Renal pelvis (tissue), 4 donors: ENCODE measurements around the gene C10orf90. TPM values are rescaled to one million over a fixed set of nuclear protein-coding genes. Genes with fewer than 3 reads are reported as not detected.

Experiments used
- DNase-seq: peaks from one replicate; pipeline ENCODE4 v3.0.0-alpha.2; 2013
- polyA plus RNA-seq, 3 donors: library from polyadenylated mRNA; unstranded; fragments of 120-200 nt; gene quantifications; one replicate each; pipeline ENCODE4 v1.2.1, GENCODE V29; 2013; ENCODE audit not compliant: insufficient read length in 3 of 3

Gene C10orf90
- polyA plus RNA-seq, 3 donors = 0.56 to 0.83 (median 0.76) TPM

DNA sequence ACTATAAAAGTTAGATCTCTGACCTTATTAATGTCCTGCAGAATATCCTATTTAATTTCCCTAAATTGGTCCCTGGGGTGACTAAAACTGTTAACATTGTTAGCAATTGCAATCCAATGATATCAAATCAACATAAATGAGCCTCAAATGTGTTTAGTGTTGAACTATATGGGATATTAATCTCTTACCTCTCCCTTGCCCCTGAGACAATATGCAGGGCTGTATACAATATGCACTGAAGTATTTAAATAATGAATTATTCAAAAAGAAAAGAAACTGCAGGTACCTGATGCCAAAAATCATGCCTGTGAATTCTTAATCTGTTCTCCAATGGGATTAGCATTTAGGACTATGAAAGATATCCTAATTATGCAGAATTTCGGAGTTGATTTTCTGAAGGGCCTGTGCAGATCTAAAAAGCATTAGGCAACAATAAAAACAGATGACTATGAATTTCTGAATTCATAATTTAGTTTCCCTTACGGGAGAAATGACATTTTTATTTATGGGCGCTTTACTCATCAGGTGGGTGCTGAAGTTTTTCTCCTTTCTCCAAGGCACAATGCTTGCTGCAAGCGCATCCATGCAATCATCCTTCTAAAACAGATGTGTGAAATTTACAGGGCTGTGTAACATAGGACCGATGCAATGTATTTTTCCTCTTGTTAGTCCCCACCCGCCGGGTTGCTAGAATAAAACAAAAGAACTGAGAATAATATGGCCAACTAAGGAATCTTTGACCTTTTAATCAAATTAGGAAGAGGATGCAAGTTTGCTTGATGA lies 5.4 kb upstream of the C10orf90 start:
- DNase-seq = no peak

DNA sequence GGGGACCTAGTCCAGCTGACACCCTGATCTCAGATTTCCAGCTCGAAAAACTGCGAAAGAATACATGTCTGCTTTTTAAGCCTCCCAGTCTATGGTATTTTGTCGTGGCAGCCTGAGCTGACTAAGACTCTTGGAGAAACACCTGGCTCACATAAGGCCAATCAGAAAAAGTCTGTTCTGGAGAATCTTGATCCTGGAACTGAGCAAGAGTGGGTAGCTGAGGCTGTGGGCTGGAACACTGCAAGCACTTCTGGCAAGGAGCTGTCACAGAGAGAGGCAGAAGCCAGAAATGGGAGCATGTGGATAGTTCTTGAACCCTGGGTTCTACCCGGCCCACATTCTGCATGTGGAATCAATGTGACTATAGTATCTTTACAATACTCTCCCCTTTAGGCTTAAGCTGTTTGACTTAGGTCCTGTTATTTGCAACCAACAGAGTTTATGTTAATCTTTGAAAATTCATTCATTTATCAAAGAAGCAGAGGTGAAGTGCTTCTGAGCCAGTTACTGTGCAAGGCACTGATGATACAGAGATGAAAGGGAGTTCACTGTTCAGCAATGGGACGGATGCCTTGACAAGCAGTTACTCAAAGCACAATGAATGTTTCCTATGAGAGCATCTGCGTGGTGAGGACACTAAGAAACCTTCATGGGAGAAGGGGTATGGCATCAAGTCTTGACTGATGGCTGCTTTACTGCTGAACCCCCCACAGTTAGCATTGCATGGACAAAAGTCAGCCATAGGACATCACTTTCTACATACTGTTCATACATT lies 4.4 kb upstream of the C10orf90 start:
- no peak for DNase-seq

DNA sequence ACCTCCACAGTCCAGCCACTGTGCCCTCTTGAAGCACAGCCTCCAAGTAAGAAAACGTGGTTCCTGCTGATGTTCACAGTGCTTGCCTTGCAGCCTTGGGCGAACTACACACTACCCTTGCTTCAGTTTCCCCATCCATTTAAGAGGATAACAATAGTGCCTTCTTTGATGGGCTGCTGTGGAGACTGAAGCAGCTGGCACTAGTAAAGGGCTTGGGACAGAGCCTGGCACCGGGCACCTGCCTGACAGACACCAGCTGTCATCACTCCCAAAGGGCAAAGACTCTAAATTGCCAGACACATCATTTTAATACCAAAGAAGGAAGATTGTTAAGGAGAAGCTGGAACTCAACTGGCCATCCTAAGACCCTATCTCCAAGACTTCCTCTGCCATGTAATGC lies 3.1 kb upstream of the C10orf90 start:
- no peak for DNase-seq

DNA sequence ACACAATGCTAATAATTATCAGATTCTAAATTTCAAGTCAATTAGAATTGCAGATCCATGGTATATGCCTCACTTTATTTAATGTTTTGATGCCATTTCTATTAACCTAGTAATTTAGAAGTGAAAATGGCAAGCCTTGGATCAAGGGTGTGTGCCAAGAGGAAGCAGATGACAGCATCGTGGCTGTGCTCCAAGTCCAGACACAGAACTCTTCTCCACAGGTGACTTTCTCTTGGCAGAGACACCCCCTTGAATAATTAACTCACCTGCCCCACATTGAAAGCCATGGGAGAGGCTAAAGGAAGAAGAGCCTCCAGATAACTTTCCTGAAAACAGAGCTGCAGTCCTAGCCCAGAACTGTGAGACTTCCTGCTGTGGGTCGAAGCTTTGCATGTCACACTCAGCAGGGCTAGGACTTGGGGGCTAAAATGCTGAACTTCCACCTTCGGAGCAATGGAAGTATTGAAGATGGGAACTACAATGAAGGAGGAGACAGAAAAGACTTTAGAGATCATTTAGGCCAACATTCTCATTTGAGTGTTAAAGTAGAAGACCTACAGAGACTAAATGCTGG lies 996 bp upstream of the C10orf90 start:
- DNase-seq = no peak

DNA sequence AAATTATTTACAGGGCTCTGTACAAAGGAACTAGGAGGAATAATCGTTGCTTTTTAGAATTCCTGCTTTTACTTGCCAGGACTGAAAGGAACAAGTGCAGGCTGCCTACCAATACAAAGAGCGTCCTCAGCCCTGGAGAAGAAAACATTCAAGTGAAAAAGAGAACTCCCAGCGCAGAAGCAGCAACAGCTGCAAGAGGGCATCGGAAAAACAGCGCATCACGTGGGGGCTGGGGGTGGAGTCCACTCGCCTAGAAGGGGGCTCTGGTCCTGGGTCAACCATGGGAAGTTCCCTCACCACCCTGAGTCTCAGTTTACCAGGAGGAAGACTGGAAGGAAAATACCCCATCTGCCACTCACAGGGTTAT lies 385 bp upstream of the C10orf90 start:
- no peak for DNase-seq

DNA sequence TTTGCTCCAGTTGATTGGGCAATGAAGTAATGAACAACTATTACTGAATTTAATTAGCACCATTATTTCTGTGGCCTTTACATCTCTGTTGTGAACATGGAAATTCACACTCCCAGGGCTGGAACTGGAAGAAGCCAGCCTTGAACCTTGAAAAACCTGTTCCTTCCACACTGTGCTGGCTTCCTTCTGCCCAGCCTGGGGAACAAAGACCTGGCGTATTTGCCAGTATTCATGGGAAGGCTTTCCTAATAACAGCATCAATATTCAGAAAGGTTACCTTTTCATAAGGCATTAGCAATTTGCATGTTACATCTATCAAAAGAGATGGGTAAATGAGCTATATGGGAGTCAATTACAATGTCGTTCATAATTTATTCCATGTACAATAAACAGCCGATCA lies 1.3 kb downstream of the C10orf90 start:
- DNase-seq = no peak

DNA sequence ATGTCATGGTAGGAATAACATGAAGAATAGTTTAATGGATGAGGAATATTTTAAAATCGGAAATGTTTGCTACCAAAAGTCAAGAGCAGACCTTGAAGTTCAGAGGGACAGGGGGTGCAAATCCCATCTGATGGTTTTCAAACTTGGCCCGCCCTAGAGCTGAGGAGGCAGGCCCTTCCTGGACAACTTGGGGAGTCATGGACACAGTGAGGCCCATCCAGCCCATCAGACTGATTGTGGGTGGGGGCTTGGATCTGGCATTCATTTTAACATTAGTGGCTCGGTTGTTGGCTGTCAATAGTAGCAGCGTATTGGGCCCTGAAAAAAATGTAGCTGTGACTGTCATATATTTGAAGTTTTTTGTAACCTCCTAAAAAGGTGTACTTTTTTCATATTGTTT lies 2.0 kb downstream of the C10orf90 start:
- DNase-seq = no peak

DNA sequence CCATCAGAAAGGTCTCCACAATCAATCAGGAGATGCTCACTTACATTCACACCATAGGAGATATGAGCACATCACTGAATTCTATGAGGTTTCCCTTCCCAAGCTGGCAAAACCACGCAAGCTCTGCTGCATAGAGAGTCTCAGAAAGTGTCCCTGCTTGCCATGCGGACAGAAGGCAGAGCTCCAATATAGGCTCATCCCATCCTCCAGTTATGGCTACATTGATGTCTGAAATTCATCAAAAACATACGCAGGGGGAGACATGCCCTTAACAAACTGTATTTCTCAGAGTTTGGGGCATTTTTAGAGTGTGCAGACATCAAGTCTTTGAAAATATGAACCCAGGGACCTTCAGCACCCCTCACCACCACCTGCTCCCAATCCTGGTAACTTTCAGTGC lies 2.9 kb downstream of the C10orf90 start:
- no peak for DNase-seq

DNA sequence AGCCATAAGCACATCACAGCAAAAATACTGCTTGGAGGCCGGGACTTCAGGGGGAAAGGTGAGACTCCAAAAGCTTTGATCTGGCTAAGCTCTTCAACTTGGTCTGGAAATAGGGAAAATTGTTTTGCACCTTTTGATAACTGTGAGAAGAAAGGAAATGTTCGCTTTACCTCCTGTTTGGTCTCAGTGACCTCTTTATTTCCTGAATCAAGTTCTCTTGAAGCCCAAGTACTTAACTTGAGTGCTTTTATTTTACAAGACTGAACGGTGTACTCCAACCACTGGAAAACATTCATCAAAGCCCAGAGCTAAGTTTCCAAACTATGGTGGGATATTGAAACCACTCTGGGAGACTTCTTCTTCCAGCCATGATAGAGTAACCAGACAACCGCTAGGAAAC lies 5.3 kb downstream of the C10orf90 start:
- no peak for DNase-seq

DNA sequence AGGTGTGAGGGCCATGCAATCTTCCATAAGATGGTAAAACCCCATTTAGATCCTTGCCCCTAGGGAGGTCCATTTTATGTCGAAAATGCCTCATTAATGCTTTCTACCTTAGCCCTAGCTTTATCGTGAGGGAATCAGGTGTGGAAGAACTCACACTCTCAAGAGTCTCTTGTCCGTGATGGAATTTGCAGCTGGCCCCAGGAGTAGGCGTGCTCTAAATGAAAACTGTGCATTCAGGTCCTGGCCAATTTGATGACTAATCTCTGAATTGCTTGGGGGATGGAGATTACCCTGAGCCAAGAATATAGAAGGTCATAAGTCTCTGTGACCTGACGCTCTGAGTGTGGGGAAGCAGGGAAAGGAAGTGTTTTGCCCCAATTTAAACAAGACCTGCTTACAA lies 6.6 kb downstream of the C10orf90 start:
- DNase-seq = no peak

DNA sequence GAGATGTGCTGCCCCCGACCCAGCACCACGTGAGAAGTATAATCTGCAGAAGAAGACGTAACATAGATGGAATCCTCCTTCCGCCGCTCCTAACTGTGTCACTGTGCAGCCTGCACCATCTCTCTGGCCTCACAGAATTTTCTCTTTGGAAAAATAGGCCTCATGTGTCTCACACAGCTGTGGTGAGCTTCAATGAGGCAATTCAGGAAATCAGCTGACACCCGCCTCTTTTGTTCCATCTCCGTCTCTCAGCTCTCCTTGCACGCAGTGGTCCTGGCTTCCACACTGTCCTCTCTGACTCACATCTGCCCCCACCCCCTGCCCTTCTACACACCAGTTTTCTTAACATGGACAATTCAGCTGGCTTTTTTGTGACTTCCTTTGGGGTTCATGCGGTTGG lies 7.2 kb downstream of the C10orf90 start:
- DNase-seq = no peak

DNA sequence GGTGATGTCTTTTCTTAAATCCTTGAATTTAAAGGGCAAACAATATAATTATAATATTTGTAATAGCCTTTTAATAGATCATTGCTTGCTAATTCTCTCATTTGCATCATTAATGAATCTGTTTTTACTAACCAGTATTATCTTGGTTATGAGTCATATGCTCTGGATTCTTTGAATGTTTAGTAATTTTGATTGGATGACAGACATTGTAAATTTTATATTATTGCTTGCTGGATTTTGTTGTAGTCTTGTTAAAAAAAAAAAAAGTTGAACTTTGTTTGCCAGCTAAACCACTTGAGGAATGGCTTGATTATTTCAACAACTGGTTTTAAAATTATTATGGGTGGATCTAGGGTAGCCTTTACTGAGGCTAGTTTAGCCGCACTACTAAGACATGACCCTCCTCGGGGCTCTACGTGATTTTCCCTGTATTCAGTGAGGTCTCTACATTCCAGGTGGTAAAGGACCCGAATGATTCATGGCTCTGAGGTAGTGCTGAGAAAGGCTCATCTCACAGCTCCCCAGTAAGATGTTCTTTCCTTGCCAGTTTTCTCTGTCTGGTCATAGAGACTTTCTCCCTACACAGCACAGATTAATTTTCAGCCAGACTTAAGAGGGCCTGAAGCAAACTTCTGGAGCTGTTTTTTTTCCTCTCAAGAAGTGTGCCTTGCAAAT lies 8.5 kb downstream of the C10orf90 start:
- DNase-seq = no peak

DNA sequence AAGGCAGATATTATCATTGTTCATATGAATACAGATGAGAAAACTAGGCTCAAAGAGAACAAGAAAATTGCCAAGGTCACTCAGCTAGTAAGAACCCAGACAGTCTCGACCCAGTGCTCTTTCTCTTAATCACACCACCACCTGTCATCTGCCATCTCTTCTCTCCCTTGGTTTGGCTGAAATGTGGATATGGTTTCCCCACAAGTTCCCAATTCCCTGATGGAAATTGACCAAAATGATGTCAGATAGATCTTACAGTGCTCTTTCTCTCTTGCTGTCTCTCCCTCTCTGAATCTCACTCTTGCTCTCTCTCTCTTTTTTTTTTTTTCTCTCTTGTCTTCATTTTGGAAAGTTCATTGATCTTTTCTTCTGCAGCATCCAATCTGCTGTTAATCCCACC lies 9.1 kb downstream of the C10orf90 start:
- no peak for DNase-seq

DNA sequence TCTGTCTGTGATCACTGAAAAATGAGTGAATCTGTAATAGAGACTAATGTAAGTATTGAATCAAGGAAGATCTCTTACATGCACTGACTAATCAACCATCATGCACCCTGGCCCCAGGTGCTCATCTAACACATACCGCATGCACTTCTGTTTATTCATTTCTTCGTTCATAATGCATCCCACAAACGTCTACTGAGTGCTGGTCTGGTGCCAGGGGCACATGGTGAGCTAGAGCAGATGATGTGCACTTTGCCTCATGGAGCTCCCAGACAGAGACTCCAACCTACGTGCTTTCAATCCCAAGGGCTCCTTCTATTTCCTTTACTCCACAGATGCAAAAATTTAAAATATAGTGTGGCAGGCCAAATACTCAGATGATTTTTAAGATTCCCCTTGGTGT lies 10.7 kb downstream of the C10orf90 start:
- no peak for DNase-seq

DNA sequence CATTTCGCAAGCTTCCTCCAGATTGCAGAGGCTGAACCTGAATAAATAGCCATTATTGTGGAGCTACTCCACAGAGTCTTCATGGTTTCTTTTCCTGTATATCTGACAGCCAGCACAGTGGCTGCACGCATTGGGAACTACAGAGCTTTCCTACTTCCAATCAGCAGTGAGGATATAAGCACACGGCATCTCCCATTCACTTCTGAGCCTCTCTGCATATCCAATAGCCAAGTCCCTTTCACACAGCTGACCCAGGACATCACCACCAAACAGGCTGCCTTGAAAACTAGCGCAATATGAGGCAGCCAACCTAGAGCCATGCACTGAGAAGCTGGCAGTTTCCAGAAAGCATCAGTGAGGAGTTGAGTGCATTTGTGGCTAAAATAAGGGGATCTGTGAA lies 11.6 kb downstream of the C10orf90 start:
- no peak for DNase-seq

DNA sequence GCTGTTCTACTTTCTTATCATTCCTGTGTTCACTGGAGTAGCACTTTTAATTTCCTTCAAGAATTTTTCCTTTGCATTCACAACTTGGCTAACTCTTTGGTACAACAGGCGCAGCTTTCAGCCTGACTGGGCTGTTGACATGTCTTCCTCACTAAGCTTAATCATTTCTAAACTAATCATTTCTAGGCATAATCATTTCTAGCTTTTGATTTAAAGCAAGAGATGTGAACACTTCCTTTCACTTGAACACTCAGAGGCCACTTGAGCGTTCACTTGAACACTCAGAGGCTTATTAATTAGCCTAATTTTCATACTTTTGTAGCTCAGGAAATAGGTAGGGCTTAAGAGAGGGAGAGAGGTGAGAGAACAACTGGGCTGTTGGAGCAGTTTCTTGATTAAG lies 15.9 kb downstream of the C10orf90 start:
- no peak for DNase-seq

DNA sequence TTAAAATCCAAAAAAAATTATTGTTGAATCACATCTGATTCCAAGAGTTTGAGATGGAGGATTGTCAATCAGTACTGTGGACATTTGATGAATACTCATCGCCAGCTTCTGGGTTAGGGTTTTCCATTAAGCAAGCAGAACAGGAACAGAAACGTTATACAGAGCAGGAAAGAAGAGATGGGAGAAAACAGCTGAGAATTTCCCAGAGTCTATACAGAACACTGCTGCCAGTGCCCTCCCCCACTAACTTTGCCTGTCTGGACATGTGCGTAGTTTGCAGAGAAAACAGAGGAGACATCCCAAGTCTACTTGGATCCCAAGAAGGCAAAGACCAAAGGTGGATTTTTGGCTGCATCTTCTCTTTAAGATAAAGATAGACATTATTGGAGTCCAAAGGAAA lies 19.0 kb downstream of the C10orf90 start:
- no peak for DNase-seq

DNA sequence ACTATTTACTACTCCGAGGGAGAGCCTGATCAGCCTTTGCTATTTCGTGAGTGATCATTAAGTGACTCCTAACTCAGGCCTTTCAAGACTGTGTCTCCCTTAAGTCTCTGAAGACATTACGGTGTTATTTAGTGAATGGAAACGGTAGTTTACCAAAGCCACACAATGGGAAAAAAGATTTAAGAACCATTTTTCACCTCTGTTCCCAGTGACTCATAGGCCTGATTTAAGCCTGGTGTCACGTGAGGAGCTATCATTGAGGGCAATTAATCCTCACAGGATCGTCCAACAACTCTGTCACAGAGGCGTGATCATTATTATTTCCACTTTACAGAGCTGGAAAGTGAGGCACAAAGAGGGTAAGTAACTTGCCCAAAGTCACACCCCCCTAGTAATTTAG lies 20.3 kb downstream of the C10orf90 start:
- DNase-seq = no peak

DNA sequence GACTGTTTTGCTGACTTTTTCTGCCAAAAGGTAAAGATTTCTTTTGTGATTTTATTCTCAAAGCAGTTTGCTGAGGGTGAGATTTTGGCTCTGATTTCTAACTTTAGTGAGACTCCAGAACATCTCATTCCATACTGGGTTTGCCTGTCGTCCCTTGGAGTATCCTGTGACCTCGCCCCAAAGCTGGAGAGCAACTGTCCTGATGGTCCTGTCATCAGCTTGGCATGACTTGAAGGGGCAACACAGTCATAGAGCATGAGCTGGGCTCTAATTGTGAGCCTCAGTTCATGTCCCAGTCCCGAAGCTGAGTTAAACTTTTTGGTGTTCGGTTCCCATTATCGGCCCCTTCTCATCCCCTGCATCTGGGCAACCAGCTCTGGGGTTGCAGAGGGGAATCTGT lies 23.4 kb downstream of the C10orf90 start:
- DNase-seq = no peak

DNA sequence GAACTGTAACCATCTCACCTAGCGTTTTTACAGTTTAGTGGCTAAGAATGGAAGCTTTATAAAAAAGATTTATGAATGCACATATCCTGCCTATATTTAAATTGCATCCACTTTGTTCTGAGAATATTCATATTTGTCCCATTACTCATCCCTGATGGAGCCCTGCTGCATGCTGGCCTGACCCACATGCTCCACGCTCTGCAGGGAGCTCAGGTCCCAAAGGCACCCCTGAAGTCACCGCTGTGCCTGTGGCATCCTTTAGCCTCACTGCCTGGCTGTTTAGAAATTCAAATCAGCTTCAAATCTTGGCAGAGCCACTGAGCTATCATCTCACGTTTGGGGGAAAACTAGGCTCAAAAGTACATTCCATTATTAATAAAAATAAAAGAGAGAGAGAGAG lies 24.4 kb downstream of the C10orf90 start:
- DNase-seq = no peak

DNA sequence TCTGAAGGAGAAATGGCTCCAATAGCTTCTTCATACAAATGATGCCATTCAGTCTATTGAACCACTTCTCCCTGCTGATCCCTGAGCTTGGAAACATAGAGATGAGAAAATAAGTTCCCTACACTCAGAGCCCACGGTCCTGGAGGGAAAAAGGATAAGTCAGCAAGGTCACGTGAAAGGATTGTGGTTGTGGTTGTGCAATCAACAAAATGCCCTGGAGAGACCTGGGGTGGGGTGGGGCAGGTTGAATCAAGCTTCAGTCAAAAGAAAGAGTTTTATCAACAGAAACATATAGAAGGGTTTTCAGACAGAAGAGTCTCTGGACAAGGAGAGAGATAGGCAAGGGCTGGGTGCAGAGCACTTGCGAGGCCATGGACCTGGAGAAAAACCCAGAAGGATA lies 30.1 kb downstream of the C10orf90 start:
- no peak for DNase-seq

DNA sequence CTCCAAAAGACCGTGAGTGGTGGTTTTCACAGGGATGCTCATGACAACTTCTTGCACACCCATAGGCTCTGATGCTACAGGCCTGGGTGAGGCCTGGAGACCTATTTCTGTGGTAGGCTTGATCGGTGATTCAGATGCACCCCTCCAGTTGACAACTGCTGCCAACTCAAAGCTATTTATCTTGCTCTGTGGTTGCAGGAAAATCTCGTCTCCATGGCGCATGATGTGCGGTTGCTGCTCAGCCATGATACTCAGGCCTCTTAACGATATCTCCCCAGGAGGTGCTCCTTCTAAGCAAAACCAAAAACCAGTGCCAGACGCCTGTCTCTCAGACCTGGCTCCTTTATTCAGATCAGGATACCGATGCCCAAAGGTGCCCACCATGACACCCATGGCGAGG lies 31.4 kb downstream of the C10orf90 start:
- DNase-seq = no peak

DNA sequence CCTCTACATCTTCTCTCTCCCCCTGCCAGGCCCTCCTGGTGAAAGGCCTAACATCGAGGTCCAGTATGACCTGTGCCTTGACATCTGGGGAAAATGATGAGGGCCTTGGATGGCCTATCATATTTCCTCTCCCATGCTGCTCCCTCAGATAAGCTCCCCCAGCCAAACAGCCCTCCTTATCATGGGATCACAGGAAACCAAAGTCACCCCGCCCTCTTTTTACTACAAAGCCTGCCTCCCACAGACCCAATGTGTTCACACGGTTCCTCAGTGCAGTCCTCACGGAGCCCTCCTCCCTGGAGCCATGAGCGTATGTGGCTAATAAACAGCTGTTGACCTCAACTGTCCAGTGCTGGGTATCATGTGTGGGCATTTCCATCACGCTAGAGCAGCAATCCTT lies 32.0 kb downstream of the C10orf90 start:
- no peak for DNase-seq
